ENCODE measurements around the gene CAPN10.
"Not testable (repeated sequence)": the region's sequence is repeated elsewhere in the genome, so short reads cannot be mapped to it uniquely, and the experiment has no call there.

The CAPN10 gene

DNA sequence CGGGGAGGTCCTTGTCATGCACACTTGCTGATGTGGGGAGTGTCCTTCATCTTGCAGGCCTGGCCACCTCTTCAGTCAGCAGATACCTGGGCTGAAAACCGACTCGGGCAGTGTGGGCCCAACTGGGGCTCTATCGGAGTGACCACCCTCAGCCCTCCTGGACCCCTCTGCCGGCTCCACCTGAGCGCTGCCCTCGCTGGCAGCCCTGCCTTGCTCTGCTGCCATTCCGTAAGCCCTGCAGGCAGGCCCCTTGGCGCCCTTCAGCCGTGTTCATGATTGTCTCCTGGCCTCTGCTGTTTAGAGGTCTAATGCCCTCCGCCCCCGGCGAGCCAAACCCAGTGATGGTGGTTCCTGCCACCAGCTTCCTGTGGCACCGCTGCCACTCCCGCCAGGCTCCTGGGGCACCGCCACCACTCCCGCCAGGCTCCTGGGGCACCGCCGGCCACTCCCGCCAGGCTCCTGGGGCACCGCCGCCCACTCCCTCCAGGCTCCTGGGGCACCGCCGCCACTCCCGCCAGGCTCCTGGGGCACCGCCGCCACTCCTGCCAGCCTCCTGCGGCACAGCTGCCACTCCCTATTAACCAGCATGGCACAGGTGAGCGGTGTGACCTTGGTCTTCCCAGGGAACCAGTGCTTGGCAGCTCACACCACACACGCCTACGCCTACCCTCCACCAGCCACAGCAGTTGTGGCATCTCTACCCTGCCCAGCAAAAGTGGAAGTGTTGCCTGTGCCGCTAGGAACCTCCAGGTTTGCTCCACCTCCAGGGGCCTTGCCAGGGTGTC, 15.9 kb downstream of the CAPN10 start:
- DNase-seq (ENCODE audit: low read depth in 3 of 3), result no peak

DNA sequence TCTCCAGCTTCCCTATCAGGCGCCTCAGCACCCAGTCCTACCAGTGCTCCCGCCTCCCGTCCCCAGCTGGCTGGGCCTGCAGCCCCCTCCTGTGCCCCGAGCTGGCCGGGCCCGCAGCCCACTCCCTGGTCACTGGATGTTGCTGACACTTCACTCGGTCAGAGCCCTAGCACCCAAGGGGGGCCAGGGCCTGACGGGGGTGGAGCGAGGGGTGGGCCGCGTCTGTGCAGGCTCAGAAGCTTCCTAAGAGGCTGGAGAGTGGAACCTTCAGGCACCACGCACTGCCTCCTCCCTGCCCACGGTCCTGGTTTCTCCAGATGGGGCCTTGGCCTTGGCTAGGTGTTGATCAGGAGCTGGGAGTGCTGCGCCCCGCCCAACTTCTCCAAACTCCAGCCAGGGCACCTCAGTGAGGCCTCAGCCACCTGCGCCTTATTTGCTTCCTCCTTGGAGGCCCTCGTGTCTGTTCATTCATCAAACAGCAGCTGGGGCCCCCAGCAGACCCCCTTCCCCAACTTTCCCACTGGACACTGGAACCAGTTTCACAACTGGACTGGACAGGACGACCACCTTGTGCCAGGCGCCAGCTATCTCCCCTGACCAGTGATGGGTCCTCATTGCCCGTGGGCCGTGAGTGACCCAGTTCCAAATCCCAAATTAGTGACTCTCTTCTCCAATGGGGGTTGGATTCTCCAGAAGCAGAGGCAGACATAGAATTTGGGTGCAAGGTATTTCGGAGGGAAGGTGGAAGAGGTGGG, 16.7 kb downstream of the CAPN10 start:
- no peak for DNase-seq (ENCODE audit: low read depth in 3 of 3)

DNA sequence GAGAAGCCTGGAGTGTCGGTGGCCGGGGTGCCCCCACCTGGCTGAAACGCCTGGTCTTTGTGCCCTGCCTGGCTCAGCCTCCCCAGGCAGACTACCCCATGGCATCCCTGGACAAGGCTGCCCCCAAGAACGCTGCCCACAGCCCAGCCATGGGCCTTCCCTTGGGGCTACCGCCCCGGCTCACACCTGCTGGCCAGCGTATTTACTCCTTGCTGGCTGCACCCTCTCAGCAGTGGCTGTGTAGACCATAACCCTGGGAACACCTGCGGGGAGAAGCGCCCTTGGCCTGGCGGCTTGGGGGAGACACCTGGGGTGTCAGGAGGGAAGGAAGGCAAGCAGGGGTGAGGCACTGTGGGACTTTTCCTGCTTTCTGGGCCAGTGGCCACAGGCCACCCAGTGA, 17.3 kb downstream of the CAPN10 start:
- DNase-seq (ENCODE audit: low read depth in 3 of 3), result no peak

DNA sequence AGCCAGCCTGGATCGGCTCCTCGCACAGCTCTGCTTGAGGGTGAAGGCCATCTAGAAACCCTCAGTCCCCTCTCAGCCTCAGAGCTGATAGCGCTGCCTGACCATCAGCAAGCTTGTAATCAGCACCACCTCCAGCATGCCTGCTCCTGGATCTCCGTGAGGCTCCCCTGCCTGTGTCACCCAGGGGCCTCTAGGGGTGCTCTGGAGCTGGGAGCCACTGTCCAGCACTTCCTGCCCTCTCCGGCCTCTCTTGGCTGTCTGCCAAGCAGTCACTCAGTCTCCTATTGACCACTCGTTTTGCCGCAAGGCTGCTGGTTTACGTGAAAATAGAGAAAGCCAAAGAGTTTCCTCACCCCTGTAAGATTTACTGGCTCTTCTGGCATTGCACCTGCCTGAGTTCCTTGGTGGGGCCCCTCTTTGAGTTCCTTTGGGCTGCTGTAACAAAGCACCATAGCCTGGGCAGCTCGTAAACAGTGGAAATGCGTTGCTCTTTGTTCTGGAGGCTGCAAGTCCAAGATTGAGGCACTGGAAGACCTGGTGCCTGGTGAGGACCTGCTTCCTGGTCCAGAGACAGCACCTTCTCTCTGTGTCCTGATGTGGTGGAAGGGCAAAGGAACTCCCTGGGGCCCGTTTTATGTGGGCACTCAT, 17.9 kb downstream of the CAPN10 start:
- DNase-seq (ENCODE audit: low read depth in 3 of 3), result no peak

DNA sequence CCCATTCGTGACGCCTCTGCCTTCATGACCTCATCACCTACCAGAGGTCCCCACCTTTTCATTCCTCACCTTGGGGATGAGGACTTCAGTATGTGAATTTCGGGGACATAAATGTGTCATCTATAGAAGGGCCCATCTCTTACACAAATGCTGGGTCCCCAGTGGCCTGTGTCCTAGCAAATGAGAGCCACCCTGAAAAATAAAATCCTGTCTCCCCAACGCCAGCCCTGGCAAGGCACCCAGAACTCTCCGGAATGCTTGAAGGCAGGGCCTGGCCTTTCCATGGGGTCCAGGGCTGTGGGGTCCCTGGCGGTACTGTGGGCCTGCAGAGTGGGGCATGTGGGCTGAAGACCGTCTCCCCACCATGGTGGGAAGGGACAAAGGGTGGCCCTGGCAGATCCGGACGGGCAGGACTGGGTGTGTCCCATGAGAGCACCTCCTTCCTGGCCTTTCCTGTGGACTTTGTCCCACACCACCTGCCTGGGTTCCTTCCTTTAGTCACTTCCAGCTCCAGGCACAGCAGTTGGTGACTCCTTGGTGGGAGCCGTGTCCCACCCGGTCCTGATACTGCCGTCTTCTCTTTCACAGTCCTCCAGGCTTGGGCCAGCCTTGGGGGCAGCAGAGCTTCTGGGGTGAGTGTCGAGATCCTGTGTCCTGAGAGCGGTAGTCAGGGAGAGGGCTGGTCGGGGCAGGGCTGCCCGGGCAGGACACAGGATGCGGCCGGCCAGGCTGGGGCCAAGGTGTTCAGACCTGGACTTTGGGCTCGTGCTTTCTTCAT, 18.6 kb downstream of the CAPN10 start:
- DNase-seq (ENCODE audit: low read depth in 3 of 3), result no peak

DNA sequence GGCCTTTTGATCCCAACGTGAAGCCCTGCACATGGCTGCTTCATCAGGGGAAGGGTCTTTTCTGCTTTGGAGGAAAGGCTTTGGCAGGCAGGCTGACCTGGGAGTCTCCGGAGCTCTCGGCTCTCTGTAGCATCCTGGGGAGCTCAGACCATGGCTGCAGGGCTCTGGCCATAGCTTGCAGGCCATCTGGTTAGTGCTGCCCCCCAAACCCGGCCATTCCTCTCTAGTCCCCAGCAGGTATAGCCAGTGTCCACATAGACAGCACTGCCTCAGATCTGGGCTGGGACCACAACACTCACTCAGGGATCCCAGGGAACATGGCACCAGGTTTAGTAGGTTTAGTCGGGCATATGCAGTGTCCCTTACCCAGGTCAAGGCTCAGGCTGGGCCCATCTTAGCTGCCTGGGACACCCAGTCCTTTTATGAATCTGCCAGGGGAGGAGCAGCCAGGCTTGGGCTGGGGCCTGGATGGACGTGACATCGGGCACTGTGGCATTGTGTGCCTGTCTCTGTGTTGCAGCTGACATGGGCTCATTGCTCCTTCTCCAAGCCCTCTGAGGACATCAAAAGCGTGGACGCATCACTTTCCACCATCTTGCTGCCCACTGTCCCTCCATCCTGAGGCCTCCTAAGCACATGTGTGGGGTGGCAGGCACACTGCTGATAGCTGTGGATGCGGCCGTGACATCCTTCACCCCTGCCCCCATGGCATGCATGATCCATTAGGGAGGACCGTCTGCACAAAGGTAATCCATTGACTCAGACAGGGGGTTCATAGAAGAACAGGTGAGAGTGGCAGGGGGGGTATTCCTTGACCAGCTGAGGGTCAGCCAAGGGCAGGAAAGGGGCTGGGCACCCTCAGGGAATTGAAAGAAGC, 19.6 kb downstream of the CAPN10 start:
- DNase-seq (ENCODE audit: low read depth in 3 of 3), result no peak

DNA sequence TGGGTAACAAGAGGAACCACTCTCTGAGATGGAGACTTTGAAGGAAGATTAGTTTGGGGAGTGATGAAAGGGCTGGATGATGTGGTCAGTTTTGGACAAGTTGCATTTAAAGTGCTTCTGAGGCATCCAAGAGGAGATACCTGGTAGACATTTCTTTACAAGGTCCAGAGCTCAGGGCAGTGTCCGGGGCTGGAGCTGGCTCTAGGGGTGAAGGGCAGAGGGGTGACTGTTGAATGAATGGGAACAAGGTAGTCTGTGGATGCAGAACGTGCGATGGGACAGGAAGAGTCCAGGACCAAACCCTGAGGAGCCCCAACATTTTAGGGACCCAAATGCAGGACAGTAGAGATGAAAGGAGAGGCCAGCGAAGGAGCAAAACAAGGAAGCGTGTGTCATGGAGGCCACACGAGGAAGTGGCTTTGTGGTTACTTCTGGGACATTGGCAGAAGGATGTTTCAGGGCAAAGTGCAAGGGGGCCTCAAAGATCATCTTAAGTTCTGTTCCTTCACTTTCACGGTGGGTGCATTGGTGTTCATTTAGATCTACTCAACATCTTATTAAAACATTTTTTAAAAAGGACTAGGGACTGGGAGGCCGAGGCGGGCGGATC, 25.2 kb downstream of the CAPN10 start:
- DNase-seq (ENCODE audit: low read depth in 3 of 3), result no peak

DNA sequence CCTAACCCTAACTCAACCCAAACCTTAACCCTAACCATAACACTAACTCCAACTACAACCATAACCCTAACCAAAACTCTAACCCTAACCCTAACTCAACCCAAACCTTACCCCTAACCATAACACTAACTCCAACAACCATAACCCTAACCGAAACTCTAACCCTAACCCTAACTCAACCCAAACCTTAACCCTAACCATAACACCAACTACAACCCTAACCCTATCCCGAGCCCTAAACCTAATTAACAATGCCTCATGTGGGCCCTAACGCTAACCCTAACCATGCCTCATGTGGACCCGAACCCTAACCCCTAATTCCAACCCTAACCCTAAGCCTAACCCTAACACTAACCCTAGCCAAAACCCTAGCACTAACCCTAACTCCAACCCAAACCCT, 27.2 kb downstream of the CAPN10 start:
- DNase-seq (ENCODE audit: low read depth in 3 of 3), result no peak

DNA sequence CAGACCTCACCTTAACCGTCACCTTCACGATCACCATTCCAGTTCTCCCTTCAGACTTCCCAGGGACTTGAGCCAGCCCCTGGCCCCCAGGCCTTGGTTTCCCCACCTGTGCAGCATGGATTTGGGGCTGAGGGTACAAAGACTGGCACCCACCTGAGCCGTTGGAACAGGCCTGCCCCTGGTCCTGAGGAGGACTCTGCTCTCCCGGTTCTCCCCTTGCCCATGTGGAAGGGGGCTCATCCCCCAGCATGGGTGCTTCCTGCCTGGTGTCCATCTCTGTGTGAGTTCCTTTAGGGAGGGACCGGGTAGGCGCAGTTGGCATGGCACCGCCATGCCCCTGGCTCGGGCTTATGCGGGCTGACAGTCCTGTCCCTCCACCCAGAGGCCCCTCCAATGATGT, 27.9 kb downstream of the CAPN10 start:
- no peak for DNase-seq (ENCODE audit: low read depth in 3 of 3)

DNA sequence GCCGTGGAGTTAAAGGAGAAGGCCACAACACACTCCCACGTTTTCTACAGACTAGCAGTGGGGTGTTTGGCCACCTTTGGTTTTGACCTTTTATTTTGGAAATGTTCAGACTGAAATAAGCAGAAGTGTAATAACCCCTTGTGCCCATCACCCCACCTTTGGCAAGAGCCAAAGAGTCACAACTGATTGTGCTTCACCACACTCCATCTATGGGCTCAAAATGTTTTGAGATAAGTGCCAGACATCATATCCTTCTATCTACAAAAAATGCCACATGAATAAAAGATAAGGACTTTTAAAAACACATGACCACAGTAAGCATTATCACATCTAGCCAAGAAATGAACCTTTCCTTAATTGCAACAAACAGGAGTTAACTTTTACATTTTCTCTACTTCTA, 28.9 kb downstream of the CAPN10 start:
- no peak for DNase-seq (ENCODE audit: low read depth in 3 of 3)

DNA sequence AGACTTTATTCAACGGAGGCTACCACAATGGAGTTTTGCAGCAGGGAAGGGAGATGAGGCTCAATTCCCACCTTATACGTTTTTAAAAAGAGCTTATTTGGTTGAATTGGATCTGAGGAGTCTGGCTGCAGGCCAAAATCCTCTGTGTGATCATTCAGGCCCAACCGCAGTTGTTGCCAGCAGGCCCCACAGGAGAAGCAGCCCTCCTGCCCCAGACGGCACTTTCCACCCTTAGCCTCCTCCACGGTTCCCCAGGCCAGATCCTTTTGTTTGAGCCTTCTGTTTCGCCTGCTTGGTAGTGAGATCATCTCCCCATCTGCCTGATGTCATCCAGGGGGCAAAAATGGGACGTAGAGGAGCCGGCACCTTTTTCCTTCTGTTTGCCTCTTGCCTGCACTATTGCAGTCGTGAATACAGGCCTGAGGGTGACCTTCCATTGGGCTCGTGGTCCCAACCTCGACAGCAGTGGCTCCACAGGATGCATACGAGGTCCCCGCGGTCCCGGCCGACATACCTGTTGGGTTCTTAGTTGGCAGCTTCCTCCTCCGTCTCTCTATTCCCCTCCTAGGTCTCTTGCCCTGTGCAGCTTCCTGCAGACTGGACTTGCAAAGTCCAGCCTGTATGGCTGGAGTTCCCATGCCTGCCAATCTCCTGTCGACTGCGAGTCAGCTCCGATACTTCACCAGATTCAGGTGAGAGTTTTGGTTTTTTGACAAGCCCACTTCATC, 29.4 kb downstream of the CAPN10 start:
- DNase-seq (ENCODE audit: low read depth in 3 of 3), result no peak

DNA sequence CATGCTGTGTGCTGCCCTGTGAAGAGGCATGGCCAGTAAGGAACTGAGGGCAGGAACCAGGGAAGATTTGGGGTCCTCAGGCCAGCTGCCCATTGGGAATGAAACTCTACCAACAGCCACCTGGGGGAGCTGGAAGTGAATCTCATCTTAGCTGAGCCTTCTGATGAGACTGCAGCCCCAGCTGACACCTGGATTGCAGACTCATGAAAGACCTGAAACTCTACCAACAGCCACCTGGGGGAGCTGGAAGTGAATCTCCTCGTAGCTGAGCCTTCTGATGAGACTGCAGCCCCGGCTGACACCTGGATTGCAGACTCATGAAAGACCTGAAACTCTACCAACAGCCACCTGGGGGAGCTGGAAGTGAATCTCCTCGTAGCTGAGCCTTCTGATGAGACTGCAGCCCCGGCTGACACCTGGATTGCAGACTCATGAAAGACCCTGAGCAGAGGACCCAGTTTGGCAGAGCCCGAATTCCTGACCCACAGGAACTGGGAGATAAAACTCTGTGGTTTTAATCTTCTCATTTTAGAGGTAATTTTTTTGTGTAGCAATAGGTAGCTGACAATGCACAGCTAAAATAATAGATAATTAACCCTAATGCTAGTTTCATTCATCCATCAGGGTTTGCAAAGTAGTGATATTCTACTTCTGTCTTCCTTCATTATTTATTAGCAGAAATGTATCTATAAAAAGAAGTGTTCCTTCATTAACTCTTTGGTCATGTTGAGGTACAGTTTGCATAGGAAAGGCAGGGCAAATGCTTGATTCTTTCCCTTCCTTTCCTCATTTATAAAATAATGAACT, 30.5 kb downstream of the CAPN10 start:
- not testable (repeated sequence) for DNase-seq (ENCODE audit: low read depth in 3 of 3)

DNA sequence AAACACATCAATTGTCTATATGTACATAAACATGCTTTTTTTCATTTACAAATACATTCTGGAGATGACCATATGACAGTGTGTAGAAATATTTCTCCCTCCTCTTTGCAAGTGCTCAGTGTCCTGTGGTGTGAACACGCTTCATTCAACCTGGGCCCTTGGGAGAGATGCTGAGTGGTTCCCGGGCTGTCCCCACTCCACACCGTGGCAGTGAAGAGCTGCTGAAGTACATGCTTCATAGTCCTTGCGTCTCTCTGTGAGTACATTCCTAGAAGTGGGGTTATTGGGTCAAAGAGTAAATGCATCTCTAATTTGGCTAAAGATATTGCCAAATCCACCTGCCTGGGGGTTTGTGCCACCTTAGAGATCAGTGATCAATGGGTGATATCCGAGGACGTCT, 32.2 kb downstream of the CAPN10 start:
- DNase-seq (ENCODE audit: low read depth in 3 of 3), result no peak

DNA sequence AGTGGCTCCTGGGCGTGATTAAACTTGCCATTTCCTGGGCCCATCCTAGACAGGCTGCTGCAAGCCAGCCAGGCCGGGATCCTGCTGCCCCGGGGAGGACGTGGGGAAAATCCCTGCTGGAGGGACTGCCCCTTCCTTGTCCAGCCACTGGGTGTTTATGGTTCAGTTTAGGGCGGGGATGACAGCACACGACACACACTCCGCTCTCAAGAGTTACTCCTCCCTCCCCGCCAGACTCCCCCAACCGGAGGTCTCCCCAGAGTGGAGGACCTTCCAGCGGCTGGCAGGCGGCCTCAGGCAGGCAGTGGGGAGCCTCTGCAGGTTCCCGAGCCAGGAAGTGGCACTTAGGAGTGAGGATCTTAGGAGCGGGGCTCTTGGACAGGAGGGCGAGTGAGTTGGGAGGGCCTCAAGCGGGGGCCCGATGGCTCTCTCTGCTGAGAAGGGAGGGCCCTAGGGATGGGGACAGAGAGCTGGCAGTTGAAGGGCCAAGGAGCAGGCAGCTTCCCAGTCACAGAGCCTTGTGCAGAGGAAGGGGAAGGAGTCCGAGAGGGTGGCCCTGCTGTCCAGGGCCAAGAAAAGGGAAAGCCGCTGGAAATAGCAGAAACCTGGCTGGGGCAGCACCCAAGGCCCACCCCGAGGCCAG, 33.1 kb downstream of the CAPN10 start:
- DNase-seq (ENCODE audit: low read depth in 3 of 3), result no peak

DNA sequence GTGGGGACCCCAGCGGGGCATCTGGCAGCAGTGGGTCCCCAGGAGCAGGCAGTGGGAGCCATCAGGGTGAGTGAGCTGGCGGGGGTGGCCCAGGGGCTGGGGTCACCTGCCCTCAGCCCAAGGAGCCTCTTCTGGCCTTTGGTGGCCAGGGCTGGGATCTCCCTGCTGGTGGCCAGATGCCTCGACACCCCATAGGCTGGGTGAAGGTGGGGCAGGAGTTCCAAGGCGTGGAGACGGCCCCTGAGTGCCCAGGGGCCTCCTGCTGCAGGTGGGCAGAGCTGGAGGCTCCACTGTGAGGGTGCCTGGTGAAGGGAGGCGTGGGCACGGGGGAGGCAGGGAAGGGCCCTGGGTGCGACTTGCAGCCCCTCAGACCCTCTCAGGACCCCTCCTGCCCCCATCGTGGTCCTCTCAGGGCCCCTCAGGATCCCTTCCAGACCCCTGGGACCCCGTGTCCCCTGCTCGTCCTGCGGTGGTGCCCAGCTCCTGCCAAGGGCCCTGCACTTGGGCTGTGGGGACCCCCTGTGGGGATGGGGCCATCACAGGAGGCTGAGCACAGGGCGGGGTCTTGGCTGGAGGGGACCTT, 33.7 kb downstream of the CAPN10 start:
- no peak for DNase-seq (ENCODE audit: low read depth in 3 of 3)

DNA sequence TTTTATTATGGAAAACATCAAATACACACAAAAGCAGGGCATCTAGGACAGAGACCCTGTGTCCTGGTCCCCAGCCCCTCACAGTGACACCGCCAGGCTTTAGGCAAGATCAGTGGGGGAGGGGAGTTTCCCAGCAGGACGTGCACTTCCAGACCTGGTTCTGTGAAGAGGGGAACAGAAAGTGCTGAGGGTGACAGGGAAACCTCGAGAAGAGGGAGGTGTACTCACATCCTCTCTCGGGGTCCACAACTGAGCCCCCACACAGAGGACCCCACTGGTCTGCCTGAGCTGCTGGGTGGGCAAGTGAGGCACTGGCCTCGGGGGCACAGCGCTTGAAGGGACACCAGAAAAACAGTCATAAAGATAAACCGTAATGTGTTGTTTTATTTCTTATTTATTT, 34.3 kb downstream of the CAPN10 start:
- no peak for DNase-seq (ENCODE audit: low read depth in 3 of 3)

DNA sequence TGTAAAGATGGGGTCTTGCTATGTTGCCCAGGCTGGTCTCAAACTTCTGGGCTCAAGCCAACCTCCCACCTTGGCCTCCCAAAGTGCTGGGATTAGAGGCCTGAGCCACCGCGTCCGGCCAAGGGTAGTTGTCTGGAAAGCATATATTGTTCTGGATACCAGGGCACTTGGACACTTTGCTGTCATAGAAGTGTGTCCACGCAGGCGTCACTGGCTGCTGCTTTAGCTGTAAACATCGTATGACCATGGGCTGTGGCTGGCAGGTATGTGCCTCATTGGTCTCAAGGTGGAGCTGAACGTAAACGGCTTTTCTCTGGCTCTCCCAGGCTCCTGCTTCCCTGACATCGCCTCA, 35.5 kb downstream of the CAPN10 start:
- DNase-seq (ENCODE audit: low read depth in 3 of 3), result no peak

DNA sequence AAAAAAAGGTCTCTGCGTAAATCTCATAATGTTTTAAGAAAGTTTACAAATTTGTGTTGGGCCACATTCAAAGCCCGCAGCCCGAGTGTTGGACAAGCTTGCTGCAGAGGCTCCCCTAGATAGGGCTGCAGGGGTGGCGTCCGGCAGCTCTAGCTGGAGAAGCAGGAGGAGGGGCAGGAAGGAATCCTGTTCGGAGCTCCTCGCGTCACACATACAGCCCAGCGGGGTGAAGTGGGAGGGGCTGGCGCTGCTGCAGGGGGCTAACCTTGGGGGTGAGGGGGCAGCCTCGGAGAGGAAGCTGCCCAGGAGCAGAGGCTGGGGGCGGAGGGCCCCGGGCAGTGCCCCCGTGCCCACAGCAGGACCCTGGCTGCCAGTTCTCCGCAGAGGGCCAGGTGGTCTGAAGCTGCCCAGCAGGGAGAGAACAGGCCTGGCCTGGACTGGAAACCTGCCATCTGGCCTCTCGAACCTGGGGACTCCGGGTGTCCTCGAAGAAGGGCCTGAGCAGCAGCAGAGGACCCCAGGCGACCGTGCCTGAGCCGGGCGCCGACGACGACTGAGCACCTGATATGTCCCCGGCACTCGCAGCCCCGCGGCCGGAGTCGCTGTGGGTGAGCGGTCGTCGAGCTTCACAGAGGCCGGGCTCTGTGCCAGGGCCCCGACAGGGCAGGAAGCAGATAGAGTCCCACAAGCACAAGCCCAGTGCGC, 36.1 kb downstream of the CAPN10 start:
- no peak for DNase-seq (ENCODE audit: low read depth in 3 of 3)
